Ectodermal cell (in vitro differentiated cells): Measurements from ENCODE around the gene CEP68.

Experiments used
- H3K27ac ChIP-seq: 2 replicates; pipeline ENCODE4 v1.7.0; 2013; ENCODE audit warnings: mild to moderate bottlenecking, low read depth, low read length; ENCODE audit not compliant: insufficient read depth, poor library complexity, severe bottlenecking
- H3K27me3 ChIP-seq: 2 replicates; pipeline ENCODE4 v1.7.0; 2013; ENCODE audit warnings: mild to moderate bottlenecking, low read length; ENCODE audit not compliant: insufficient read depth, control insufficient read depth, poor library complexity, severe bottlenecking
- H3K36me3 ChIP-seq: one replicate; pipeline ENCODE4 v1.7.0; 2013; ENCODE audit warnings: low read length; ENCODE audit not compliant: control insufficient read depth, insufficient read depth
- H3K4me1 ChIP-seq: one replicate; pipeline ENCODE4 v1.7.0; 2013; ENCODE audit warnings: low read length; ENCODE audit not compliant: control insufficient read depth, insufficient read depth
- H3K4me3 ChIP-seq: 2 replicates; pipeline ENCODE4 v1.7.0; 2013; ENCODE audit warnings: low read depth, low read length, control low read depth; ENCODE audit not compliant: insufficient read depth
- H3K9me3 ChIP-seq: 2 replicates; pipeline ENCODE4 v1.7.0; 2013; ENCODE audit warnings: mild to moderate bottlenecking, low read length, moderate library complexity; ENCODE audit not compliant: control insufficient read depth
- WGBS, 2 experiments: methylation state at CpG; one replicate each; pipeline ENCODE4 v1.1.7; 2013; ENCODE audit warnings: missing lambda C conversion rate in 2 of 2; 5-methylcytosine and 5-hydroxymethylcytosine counted together

CEP68 gene

DNA sequence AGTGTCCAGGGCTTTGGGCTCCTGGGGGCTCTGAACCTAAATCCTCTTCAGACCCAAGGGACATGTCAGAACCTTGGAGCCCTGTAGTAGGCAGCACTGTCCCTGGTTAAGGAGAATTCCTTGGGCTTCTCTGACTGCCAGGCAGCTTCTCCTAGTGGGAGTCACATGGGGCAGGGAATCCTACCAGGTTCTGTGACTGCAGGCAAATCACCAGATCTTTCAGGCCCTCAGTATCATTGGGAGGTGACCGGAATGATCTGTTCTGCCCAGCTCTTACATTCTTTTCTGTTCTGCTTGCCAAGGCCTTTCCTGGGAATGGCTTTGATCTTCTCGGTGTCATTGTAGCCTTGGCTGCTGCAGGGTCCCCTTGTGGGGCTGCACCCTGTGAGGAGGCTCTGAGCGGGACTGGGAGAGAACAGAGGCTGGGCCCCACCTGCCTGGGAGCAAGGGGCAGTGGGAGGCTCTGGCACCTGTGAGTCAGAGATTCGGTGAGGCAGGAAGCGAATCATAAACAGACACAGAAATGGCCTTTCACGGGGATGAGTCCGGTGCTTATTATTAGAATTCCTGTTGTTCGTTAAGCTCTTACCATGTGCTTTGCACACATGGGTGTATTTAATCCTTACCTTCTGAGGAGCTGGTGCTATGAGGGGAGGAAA, 14.1 kb downstream of the CEP68 start:
- Histone ChIP-seq H3K4me3 (no peak overlapping the region), H3K27me3 (no peaks in the 10 kb centered on the region), H3K4me1 (no peaks in the 10 kb centered on the region), H3K9me3 (no peaks in the 10 kb centered on the region), H3K27ac (no peak overlapping the region), H3K36me3 (peaks cover 46% of the 10 kb centered on the region)
- 96% methylated on average over 8 of the region's 8 CpGs for WGBS, 2 experiments

DNA sequence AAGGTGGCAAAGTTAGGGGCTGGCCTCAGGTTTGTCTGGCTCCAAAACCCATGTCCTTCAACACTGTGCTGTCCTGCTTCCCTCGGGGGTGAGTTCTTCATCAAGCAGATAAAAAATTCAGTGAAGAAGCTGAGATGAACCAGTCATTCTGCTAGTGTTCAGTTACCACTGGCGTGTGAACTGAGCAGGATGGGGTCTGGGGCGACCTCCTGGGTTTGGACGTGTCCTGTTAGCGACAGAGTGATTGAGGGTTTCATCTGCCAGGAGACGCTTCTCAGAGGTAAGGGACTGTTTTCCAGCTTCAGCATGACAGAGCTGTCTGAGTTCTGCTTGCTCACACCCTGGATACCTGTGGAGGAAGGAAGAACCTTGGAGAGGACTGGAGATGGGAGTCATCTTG, 14.6 kb downstream of the CEP68 start:
- no peak overlapping the region for H3K27ac ChIP-seq
- 95 to 96% methylated on average over 6 of the region's 6 CpGs for WGBS, 2 experiments
- no peaks in the 10 kb centered on the region for H3K27me3 ChIP-seq
- H3K36me3 ChIP-seq, result peaks cover 46% of the 10 kb centered on the region
- H3K4me1 ChIP-seq, result no peaks in the 10 kb centered on the region
- H3K4me3 ChIP-seq, result no peak overlapping the region
- no peaks in the 10 kb centered on the region for H3K9me3 ChIP-seq

DNA sequence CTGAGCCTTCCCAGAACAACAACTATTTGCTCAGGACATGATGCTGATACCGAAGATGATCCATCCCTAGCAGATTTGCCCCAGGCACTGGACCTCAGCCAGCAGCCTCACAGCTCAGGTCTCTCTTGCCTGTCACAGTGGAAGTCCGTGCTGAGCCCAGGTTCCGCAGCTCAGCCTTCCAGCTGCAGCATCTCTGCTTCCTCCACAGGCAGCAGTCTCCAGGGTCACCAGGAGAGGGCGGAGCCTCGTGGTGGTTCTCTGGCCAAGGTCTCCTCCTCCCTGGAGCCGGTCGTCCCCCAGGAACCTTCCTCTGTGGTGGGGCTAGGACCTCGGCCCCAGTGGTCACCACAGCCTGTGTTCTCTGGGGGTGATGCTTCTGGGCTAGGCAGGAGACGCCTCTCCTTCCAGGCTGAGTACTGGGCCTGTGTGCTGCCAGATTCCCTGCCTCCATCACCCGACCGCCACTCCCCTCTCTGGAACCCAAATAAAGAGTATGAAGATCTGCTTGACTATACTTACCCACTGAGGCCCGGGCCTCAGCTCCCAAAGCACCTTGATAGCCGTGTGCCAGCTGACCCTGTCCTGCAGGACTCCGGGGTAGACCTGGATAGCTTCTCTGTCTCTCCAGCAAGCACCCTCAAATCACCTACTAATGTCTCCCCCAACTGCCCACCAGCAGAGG, 15.4 kb downstream of the CEP68 start:
- 91 to 92% methylated on average over 14 of the region's 14 CpGs for WGBS, 2 experiments
- Histone ChIP-seq H3K4me3 (no peak overlapping the region), H3K4me1 (no peaks in the 10 kb centered on the region), H3K27ac (no peak overlapping the region), H3K36me3 (peaks cover 46% of the 10 kb centered on the region), H3K27me3 (no peaks in the 10 kb centered on the region), H3K9me3 (no peaks in the 10 kb centered on the region)

DNA sequence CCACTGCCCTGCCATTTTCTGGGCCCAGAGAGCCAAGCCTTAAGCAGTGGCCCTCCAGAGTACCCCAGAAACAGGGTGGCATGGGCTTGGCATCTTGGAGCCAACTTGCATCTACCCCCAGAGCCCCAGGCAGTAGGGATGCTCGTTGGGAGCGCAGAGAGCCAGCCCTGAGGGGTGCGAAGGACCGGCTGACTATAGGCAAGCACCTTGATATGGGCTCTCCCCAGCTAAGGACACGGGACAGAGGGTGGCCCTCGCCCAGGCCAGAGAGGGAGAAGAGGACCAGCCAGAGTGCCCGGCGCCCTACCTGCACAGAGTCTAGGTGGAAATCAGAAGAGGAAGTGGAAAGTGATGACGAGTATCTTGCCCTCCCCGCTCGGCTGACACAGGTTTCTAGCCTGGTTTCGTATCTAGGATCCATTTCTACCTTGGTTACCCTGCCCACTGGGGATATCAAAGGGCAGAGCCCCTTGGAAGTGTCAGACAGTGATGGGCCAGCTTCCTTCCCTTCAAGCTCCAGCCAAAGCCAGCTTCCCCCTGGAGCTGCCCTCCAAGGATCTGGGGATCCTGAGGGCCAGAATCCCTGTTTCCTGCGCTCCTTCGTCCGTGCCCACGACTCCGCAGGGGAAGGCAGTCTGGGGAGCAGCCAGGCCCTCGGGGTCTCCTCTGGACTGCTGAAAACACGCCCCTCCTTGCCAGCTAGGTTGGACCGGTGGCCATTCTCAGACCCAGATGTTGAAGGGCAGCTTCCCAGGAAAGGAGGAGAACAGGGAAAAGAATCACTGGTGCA, 16.2 kb downstream of the CEP68 start:
- Histone ChIP-seq H3K27me3 (no peaks in the 10 kb centered on the region), H3K9me3 (no peaks in the 10 kb centered on the region), H3K27ac (no peak overlapping the region), H3K4me1 (no peaks in the 10 kb centered on the region), H3K4me3 (no peak overlapping the region), H3K36me3 (peaks cover 46% of the 10 kb centered on the region)
- WGBS, 2 experiments, result 96% methylated on average over 20 of the region's 20 CpGs

DNA sequence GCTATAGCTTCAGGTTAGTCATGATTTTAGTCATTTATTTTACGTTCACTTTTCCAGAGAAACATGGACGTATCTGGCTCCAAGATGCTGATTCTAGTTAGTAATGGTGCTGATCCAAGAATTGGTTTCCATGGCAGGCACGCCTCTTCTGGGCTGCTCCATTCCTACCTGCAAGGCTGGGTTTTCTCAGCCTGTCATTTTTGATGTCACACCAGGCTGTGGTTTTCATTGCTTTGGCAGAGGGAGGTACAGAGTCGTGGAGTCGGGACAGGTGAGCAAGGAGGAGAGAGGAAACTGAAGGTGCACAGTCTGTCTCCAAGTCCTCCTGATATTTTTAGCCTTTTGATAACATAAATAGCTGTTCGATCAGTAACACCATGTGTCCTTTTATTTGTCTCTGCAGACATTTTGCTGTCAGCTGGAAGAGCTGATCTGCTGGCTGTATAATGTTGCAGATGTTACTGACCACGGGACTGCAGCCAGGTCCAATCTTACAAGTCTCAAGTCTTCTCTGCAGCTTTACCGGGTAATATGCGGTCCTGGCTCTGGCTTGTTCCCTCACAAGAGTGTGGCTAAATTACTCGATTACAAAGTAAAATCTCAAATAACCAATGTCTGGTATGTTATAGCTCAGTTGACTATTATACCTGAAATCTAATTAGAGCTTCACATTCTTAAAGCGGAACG, 17.8 kb downstream of the CEP68 start:
- Histone ChIP-seq H3K4me1 (no peaks in the 10 kb centered on the region), H3K27me3 (no peaks in the 10 kb centered on the region), H3K4me3 (no peak overlapping the region), H3K9me3 (no peaks in the 10 kb centered on the region), H3K36me3 (peaks cover 50% of the 10 kb centered on the region), H3K27ac (no peak overlapping the region)
- 94 to 98% methylated on average over 10 to 12 of the region's 12 CpGs for WGBS, 2 experiments

DNA sequence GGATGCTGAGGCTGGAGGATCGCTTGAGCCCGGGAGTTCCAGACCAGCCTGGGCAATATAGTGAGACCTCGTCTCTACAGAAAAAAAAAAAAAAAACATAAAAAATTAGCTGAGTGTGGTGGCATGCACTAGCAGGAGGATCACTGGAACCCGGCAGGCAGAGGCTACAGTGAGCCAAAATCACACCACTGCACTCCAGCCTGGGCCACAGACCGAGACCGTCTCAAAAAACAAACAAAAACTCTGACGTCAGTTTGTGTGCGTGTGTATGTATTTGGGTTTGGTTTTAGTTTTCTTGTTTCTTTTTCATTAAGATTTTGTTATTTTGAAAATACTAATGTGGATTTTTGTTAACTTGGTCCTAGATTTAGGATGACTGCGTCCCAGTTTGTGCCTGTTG, 19.0 kb downstream of the CEP68 start:
- no peaks in the 10 kb centered on the region for H3K27me3 ChIP-seq
- H3K36me3 ChIP-seq, result peaks cover 43% of the 10 kb centered on the region
- WGBS, 2 experiments, result 91 to 94% methylated on average over 9 of the region's 9 CpGs
- H3K4me1 ChIP-seq, result no peaks in the 10 kb centered on the region
- no peak overlapping the region for H3K27ac ChIP-seq
- H3K9me3 ChIP-seq, result no peaks in the 10 kb centered on the region
- H3K4me3 ChIP-seq, result no peak overlapping the region

DNA sequence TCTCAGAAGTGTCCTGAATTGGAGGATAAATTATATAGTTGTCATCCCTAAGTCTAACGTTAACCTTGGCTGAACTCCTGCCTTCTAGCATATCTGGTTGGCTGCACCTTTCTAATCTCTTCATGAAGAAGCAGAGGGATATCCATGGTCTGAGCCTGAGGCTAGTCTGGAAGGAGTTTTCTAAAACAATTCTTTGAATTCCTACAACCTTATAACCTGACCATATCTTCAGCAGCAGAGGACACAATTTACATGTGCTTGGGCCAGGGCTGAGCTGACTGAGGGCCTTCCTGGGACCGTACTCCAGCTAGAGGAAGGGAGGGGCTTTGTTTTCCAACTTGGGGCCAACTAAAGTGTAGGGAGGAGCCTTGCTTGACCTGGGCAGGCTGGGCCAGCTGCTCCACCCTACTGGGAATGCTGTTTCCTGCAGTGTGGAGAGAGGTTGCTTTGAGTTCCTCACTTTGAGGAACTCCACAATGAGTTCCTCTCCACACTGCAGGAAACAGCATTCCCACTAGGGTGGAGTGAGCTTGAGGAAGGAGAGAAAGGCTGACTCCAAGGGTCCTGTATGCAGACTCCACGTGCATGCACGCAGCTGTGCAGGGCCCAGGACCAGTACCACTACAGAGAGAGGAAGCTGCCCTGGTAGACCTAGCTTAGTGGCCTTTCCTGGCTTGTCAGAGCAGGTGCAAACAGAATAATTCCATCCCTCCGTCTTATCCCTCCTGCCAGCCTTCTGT, 19.6 kb downstream of the CEP68 start:
- Histone ChIP-seq H3K9me3 (no peaks in the 10 kb centered on the region), H3K27me3 (no peaks in the 10 kb centered on the region), H3K36me3 (peaks cover 37% of the 10 kb centered on the region), H3K27ac (no peak overlapping the region), H3K4me3 (no peak overlapping the region), H3K4me1 (no peaks in the 10 kb centered on the region)
- 78 to 81% methylated on average over 5 of the region's 5 CpGs for WGBS, 2 experiments

DNA sequence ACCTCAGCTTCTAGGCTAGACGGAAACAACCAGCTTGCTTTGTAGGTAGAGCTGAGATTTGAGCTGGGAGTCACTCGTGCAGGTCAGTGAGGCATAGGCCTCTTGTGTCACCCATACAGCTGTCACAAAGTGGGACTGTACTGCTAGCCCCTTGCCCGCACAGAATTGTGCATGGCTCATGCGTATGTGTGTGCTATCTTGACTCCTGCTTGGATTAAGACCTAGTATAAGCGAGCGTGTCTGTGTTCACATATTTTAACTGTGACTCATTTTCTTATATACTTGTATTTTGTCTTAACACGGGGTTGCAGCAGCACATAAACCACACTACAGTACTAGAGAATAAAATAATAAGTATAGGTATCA, 20.1 kb downstream of the CEP68 start:
- no peaks in the 10 kb centered on the region for H3K27me3 ChIP-seq
- H3K4me3 ChIP-seq, result no peak overlapping the region
- no peaks in the 10 kb centered on the region for H3K9me3 ChIP-seq
- peaks cover 34% of the 10 kb centered on the region for H3K36me3 ChIP-seq
- H3K4me1 ChIP-seq, result no peaks in the 10 kb centered on the region
- no peak overlapping the region for H3K27ac ChIP-seq
- 86 to 98% methylated on average over 6 of the region's 7 CpGs for WGBS, 2 experiments

DNA sequence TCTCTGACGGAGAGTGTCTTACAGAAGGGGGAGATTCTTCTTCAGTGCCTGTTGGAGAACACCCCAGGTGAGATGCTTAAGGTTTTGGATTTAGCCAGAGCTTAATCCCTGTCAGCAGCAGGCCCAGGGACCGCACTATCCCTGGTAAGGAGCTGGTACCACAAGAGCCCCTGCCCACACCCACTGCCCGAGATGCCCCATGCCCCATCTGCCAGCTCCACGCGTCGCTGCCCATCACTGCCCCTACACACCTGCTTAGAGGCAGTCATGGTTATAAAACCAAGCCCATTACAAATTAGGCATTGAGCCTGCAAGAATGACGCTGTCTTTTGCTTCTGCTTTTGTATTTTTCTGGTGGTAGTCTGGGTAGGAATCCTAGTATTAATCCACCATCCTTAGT, 21.7 kb downstream of the CEP68 start:
- H3K4me1 ChIP-seq, result no peaks in the 10 kb centered on the region
- no peaks in the 10 kb centered on the region for H3K9me3 ChIP-seq
- peaks cover 24% of the 10 kb centered on the region for H3K36me3 ChIP-seq
- H3K27ac ChIP-seq, result no peak overlapping the region
- WGBS, 2 experiments, result 88 to 91% methylated on average over 7 of the region's 7 CpGs
- H3K27me3 ChIP-seq, result no peaks in the 10 kb centered on the region
- no peak overlapping the region for H3K4me3 ChIP-seq
